ENCODE data around the gene RSPRY1.

The RSPRY1 gene

GRCh38 chr16:57202095-57202886 is 16.2 kb downstream of the RSPRY1 start:
- ATAC-seq (ENCODE audit: low read depth): no peak
- no peak overlapping the region for H3K4me3 Mint-ChIP-seq
- H3K27ac Mint-ChIP-seq: no peak overlapping the region
- peaks cover 5% of the 10 kb centered on the region for H3K4me1 Mint-ChIP-seq
- no peaks in the 10 kb centered on the region for H3K9me3 Mint-ChIP-seq
- peaks cover 8% of the 10 kb centered on the region for H3K36me3 Mint-ChIP-seq
- no peaks in the 10 kb centered on the region for H3K27me3 Mint-ChIP-seq
- DNase-seq (ENCODE audit: low spot score in 2 of 2): no peak

- Mint-ChIP-seq H3K4me1 (peaks cover 4% of the 10 kb centered on the region), H3K27me3 (no peaks in the 10 kb centered on the region), H3K36me3 (peaks cover 12% of the 10 kb centered on the region), H3K27ac (no peak overlapping the region), H3K9me3 (no peaks in the 10 kb centered on the region), H3K4me3 (no peak overlapping the region)
- no peak for ATAC-seq (ENCODE audit: low read depth)
- DNase-seq (ENCODE audit: low spot score in 2 of 2): no peak
These were observed 17.3 kb downstream of the RSPRY1 start for GRCh38 chr16:57203451-57203850.

- peaks cover 10% of the 10 kb centered on the region for H3K36me3 Mint-ChIP-seq
- H3K27ac Mint-ChIP-seq: no peak overlapping the region
- H3K27me3 Mint-ChIP-seq: no peaks in the 10 kb centered on the region
- no peak overlapping the region for H3K4me3 Mint-ChIP-seq
- DNase-seq (ENCODE audit: low spot score in 2 of 2) (no peak), ATAC-seq (ENCODE audit: low read depth) (no peak)
- peaks cover 3% of the 10 kb centered on the region for H3K4me1 Mint-ChIP-seq
- H3K9me3 Mint-ChIP-seq: no peaks in the 10 kb centered on the region
These were observed 18.5 kb downstream of the RSPRY1 start for GRCh38 chr16:57204675-57205074.

- no peak for ATAC-seq (ENCODE audit: low read depth)
- no peaks in the 10 kb centered on the region for H3K27me3 Mint-ChIP-seq
- H3K4me3 Mint-ChIP-seq: no peak overlapping the region
- no peaks in the 10 kb centered on the region for H3K9me3 Mint-ChIP-seq
- peaks cover 22% of the 10 kb centered on the region for H3K36me3 Mint-ChIP-seq
- H3K4me1 Mint-ChIP-seq: no peaks in the 10 kb centered on the region
- no peak for DNase-seq (ENCODE audit: low spot score in 2 of 2)
- no peak overlapping the region for H3K27ac Mint-ChIP-seq
These were observed 22.8 kb downstream of the RSPRY1 start for GRCh38 chr16:57208926-57209325.

GRCh38 chr16:57209780-57210179 is 23.7 kb downstream of the RSPRY1 start:
- Mint-ChIP-seq H3K36me3 (peaks cover 25% of the 10 kb centered on the region), H3K4me1 (no peaks in the 10 kb centered on the region), H3K27me3 (no peaks in the 10 kb centered on the region)

GRCh38 chr16:57213462-57213861 is 27.3 kb downstream of the RSPRY1 start:
- Mint-ChIP-seq H3K27me3 (no peaks in the 10 kb centered on the region), H3K27ac (no peak overlapping the region), H3K4me1 (no peaks in the 10 kb centered on the region), H3K9me3 (peaks cover 11% of the 10 kb centered on the region), H3K36me3 (peaks cover 48% of the 10 kb centered on the region), H3K4me3 (no peak overlapping the region)
- no peak for ATAC-seq (ENCODE audit: low read depth)
- no peak for DNase-seq (ENCODE audit: low spot score in 2 of 2)

More at GRCh38 chr16:57209780-57210179, 23.7 kb downstream of the RSPRY1 start:
- no peak for DNase-seq (ENCODE audit: low spot score in 2 of 2)
- no peaks in the 10 kb centered on the region for H3K9me3 Mint-ChIP-seq
- no peak for ATAC-seq (ENCODE audit: low read depth)
- H3K27ac Mint-ChIP-seq: no peak overlapping the region
- no peak overlapping the region for H3K4me3 Mint-ChIP-seq

- Mint-ChIP-seq H3K4me3 (no peak overlapping the region), H3K27ac (no peak overlapping the region), H3K4me1 (no peaks in the 10 kb centered on the region), H3K36me3 (peaks cover 62% of the 10 kb centered on the region), H3K9me3 (peaks cover 11% of the 10 kb centered on the region), H3K27me3 (no peaks in the 10 kb centered on the region)
- ATAC-seq (ENCODE audit: low read depth) (no peak), DNase-seq (ENCODE audit: low spot score in 2 of 2) (no peak)
These were observed 30.8 kb downstream of the RSPRY1 start for GRCh38 chr16:57216968-57217367.

GRCh38 chr16:57223057-57223456 is 36.9 kb downstream of the RSPRY1 start:
- ATAC-seq (ENCODE audit: low read depth) (no peak), DNase-seq (ENCODE audit: low spot score in 2 of 2) (no peak)
- H3K27me3 Mint-ChIP-seq: no peaks in the 10 kb centered on the region
- H3K36me3 Mint-ChIP-seq: peaks cover 38% of the 10 kb centered on the region
- no peaks in the 10 kb centered on the region for H3K4me1 Mint-ChIP-seq
- H3K27ac Mint-ChIP-seq: no peak overlapping the region
- peaks cover 2% of the 10 kb centered on the region for H3K9me3 Mint-ChIP-seq
- no peak overlapping the region for H3K4me3 Mint-ChIP-seq

GRCh38 chr16:57224651-57225335 is 38.7 kb downstream of the RSPRY1 start:
- DNase-seq (ENCODE audit: low spot score in 2 of 2) (no peak), ATAC-seq (ENCODE audit: low read depth) (no peak)
- Mint-ChIP-seq H3K36me3 (peaks cover 26% of the 10 kb centered on the region), H3K27ac (no peak overlapping the region), H3K4me1 (no peaks in the 10 kb centered on the region), H3K4me3 (no peak overlapping the region), H3K27me3 (no peaks in the 10 kb centered on the region), H3K9me3 (no peaks in the 10 kb centered on the region)

- Mint-ChIP-seq H3K9me3 (no peaks in the 10 kb centered on the region), H3K4me1 (no peaks in the 10 kb centered on the region), H3K27me3 (no peaks in the 10 kb centered on the region), H3K36me3 (peaks cover 18% of the 10 kb centered on the region), H3K27ac (no peak overlapping the region), H3K4me3 (no peak overlapping the region)
- ATAC-seq (ENCODE audit: low read depth): no peak
- DNase-seq (ENCODE audit: low spot score in 2 of 2): no peak
These were observed 39.8 kb downstream of the RSPRY1 start for GRCh38 chr16:57225978-57226377.

- Mint-ChIP-seq H3K9me3 (no peaks in the 10 kb centered on the region), H3K27me3 (no peaks in the 10 kb centered on the region), H3K4me1 (no peaks in the 10 kb centered on the region), H3K4me3 (no peak overlapping the region), H3K36me3 (peaks cover 21% of the 10 kb centered on the region), H3K27ac (no peak overlapping the region)
- ATAC-seq (ENCODE audit: low read depth) (no peak), DNase-seq (ENCODE audit: low spot score in 2 of 2) (no peak)
These were observed 40.8 kb downstream of the RSPRY1 start for GRCh38 chr16:57226701-57227621.

- H3K4me1 Mint-ChIP-seq: peaks cover 5% of the 10 kb centered on the region
- no peak overlapping the region for H3K27ac Mint-ChIP-seq
- H3K27me3 Mint-ChIP-seq: no peaks in the 10 kb centered on the region
- DNase-seq (ENCODE audit: low spot score in 2 of 2) (no peak), ATAC-seq (ENCODE audit: low read depth) (no peak)
- H3K36me3 Mint-ChIP-seq: peaks cover 25% of the 10 kb centered on the region
- H3K4me3 Mint-ChIP-seq: no peak overlapping the region
- no peaks in the 10 kb centered on the region for H3K9me3 Mint-ChIP-seq
These were observed 43.0 kb downstream of the RSPRY1 start for GRCh38 chr16:57229079-57229478.

GRCh38 chr16:57231821-57232350 is 45.8 kb downstream of the RSPRY1 start:
- Mint-ChIP-seq H3K4me1 (peaks cover 17% of the 10 kb centered on the region), H3K36me3 (peaks cover 23% of the 10 kb centered on the region), H3K9me3 (no peaks in the 10 kb centered on the region), H3K27ac (no peak overlapping the region), H3K4me3 (no peak overlapping the region), H3K27me3 (no peaks in the 10 kb centered on the region)
- DNase-seq (ENCODE audit: low spot score in 2 of 2) (no peak), ATAC-seq (ENCODE audit: low read depth) (no peak)
